GM23338 (cell line): ENCODE results near the gene RPS6KA1. TPM values are rescaled to one million over a fixed set of nuclear protein-coding genes. Genes with fewer than 3 reads are reported as not detected.

Source experiments
- ATAC-seq: fragments of 200-7000 bp; cut with Tn5 transposase; 3 replicates; pipeline ENCODE4 v1.9.1; 2020
- DNase-seq: peaks from one replicate; pipeline ENCODE4 v3.0.0-alpha.2; 2015; ENCODE audit warnings: low spot score
- H2AFZ ChIP-seq: fragments of 200-600 bp; sonication (generic); 2 replicates; pipeline ENCODE4 v1.8.0; 2016; ENCODE audit warnings: antibody characterized with exemption, mild to moderate bottlenecking, moderate library complexity
- H3F3A ChIP-seq: fragments of 200-600 bp; sonication (generic); replicated peaks from 2 replicates; pipeline ENCODE4 v1.8.0; 2017; ENCODE audit warnings: antibody characterized with exemption, mixed run types, low read depth
- H3K27ac ChIP-seq: fragments of 200-600 bp; sonication (generic); 2 replicates; pipeline ENCODE4 v1.6.1; 2016; ENCODE audit warnings: low read depth
- H3K27me3 ChIP-seq: fragments of 200-600 bp; sonication (generic); 2 replicates; pipeline ENCODE4 v1.8.0; 2016; ENCODE audit warnings: mild to moderate bottlenecking, mixed run types, moderate library complexity; ENCODE audit not compliant: insufficient read depth
- H3K36me3 ChIP-seq: fragments of 200-600 bp; sonication (generic); 2 replicates; pipeline ENCODE4 v1.8.0; 2016; ENCODE audit warnings: mild to moderate bottlenecking; ENCODE audit not compliant: insufficient read depth
- H3K4me1 ChIP-seq: fragments of 200-600 bp; sonication (generic); 2 replicates; pipeline ENCODE4 v1.8.0; 2016; ENCODE audit warnings: mild to moderate bottlenecking, moderate library complexity; ENCODE audit not compliant: insufficient read depth
- H3K4me2 ChIP-seq: fragments of 200-600 bp; sonication (generic); 2 replicates; pipeline ENCODE4 v1.7.1; 2017; ENCODE audit warnings: mixed run types
- H3K4me3 ChIP-seq: fragments of 200-600 bp; sonication (generic); 2 replicates; pipeline ENCODE4 v1.6.1; 2016; ENCODE audit warnings: mixed run types
- H3K79me2 ChIP-seq: fragments of 200-600 bp; sonication (generic); replicated peaks from 2 replicates; pipeline ENCODE4 v1.8.0; 2017; ENCODE audit warnings: mild to moderate bottlenecking; ENCODE audit not compliant: insufficient read depth
- H3K9me2 ChIP-seq: fragments of 200-600 bp; sonication (generic); 2 replicates; pipeline ENCODE4 v1.8.0; 2017; ENCODE audit not compliant: insufficient read depth
- H4K20me1 ChIP-seq: fragments of 200-600 bp; sonication (generic); replicated peaks from 2 replicates; pipeline ENCODE4 v1.8.0; 2017; ENCODE audit warnings: mild to moderate bottlenecking; ENCODE audit not compliant: insufficient read depth
- H3K27ac Mint-ChIP-seq: 2 replicates; pipeline ENCODE4 v1.8.0; 2020; ENCODE audit warnings: inconsistent platforms, mild to moderate bottlenecking, moderate library complexity, mixed read lengths
- H3K27me3 Mint-ChIP-seq: 3 replicates; pipeline ENCODE4 v1.8.0; 2022; ENCODE audit warnings: low read depth, mild to moderate bottlenecking, moderate library complexity, mixed read lengths, inconsistent platforms; ENCODE audit not compliant: insufficient read depth, poor library complexity
- H3K36me3 Mint-ChIP-seq: 3 replicates; pipeline ENCODE4 v1.8.0; 2021; ENCODE audit warnings: low read depth, mild to moderate bottlenecking, inconsistent platforms, moderate library complexity, mixed read lengths
- H3K4me1 Mint-ChIP-seq: 3 replicates; pipeline ENCODE4 v1.8.0; 2020; ENCODE audit warnings: mild to moderate bottlenecking, inconsistent platforms, mixed read lengths
- H3K4me3 Mint-ChIP-seq: 3 replicates; pipeline ENCODE4 v1.8.0; 2021; ENCODE audit warnings: moderate library complexity, mild to moderate bottlenecking, inconsistent platforms, mixed read lengths
- H3K9me3 Mint-ChIP-seq: 3 replicates; pipeline ENCODE4 v1.8.0; 2020; ENCODE audit warnings: moderate library complexity, mild to moderate bottlenecking, inconsistent platforms, mixed read lengths
- CREB1 ChIP-seq: fragments of 250-450 bp; sonication (Bioruptor Pico); IDR thresholded peaks from 2 replicates; pipeline ENCODE4 v1.5.0; 2020; ENCODE audit warnings: low read depth, mild to moderate bottlenecking, moderate library complexity
- CTCF ChIP-seq, 2 experiments: fragments of 200-600 bp in 1 of 2; sonication (generic) in 1 of 2; conservative IDR thresholded peaks; 2 replicates each; pipeline versions ENCODE4 v1.5.1 to v1.6.1; 2016 to 2017; ENCODE audit warnings: antibody characterized with exemption in 2 of 2, low read depth in 2 of 2, mild to moderate bottlenecking in 2 of 2, moderate library complexity in 1 of 2
- ETS1 ChIP-seq: IDR thresholded peaks from 2 replicates; pipeline ENCODE4 v1.6.1; 2016; ENCODE audit warnings: antibody characterized with exemption
- EZH2 ChIP-seq: fragments of 200-600 bp; sonication (generic); IDR thresholded peaks from one replicate; pipeline ENCODE4 v1.8.0; 2017; ENCODE audit warnings: antibody characterized with exemption, mild to moderate bottlenecking, low read depth; ENCODE audit not compliant: unreplicated experiment
- EZH2phosphoT487 ChIP-seq: fragments of 200-600 bp; sonication (generic); IDR thresholded peaks from one replicate; pipeline ENCODE4 v1.8.1; 2018; ENCODE audit warnings: antibody characterized with exemption; ENCODE audit not compliant: unreplicated experiment
- JUNB ChIP-seq: IDR thresholded peaks from one replicate; pipeline ENCODE4 v1.6.1; 2016; ENCODE audit warnings: antibody characterized with exemption; ENCODE audit not compliant: unreplicated experiment
- NANOG ChIP-seq: IDR thresholded peaks from 2 replicates; pipeline ENCODE4 v1.6.1; 2016; ENCODE audit warnings: antibody characterized with exemption, borderline replicate concordance
- POLR2AphosphoS5 ChIP-seq: IDR thresholded peaks from 2 replicates; pipeline ENCODE4 v1.6.1; 2016; ENCODE audit warnings: antibody characterized with exemption, low read depth
- REST ChIP-seq: IDR thresholded peaks from one replicate; pipeline ENCODE4 v1.6.1; 2018; ENCODE audit warnings: antibody characterized with exemption; ENCODE audit not compliant: unreplicated experiment
- STAT1 ChIP-seq: IDR thresholded peaks from one replicate; pipeline ENCODE4 v1.6.1; 2016; ENCODE audit warnings: antibody characterized with exemption; ENCODE audit not compliant: unreplicated experiment
- ZNF114 ChIP-seq: fragments of 250-450 bp; sonication (Bioruptor Pico); IDR thresholded peaks from 2 replicates; pipeline ENCODE4 v1.5.0; 2020; ENCODE audit warnings: mild to moderate bottlenecking, moderate library complexity
- ZNF331 ChIP-seq: fragments of 250-450 bp; sonication (Bioruptor Pico); IDR thresholded peaks from 2 replicates; pipeline ENCODE4 v1.5.0; 2020; ENCODE audit warnings: low read depth, mild to moderate bottlenecking, moderate library complexity
- ZNF462 ChIP-seq: fragments of 250-450 bp; sonication (Bioruptor Pico); IDR thresholded peaks from 2 replicates; pipeline ENCODE4 v1.5.0; 2020; ENCODE audit warnings: mild to moderate bottlenecking, moderate library complexity
- polyA plus RNA-seq: library from polyadenylated mRNA; unstranded; fragments of >200 nt; fragmentation: Nextera tagmentation; extraction: Ambion mirVana; gene quantifications from 2 replicates; pipeline ENCODE4 v1.2.1, GENCODE V29; 2016
- total RNA-seq: library from RNA; depleted of rRNA; stranded (reverse); fragments of >200 nt; shearing (Covaris generic); gene quantifications from 2 replicates; pipeline ENCODE4 v1.2.3, GENCODE V29; 2014

Gene RPS6KA1
- total and polyA plus RNA-seq, 2 experiments from 2014 or later = 28.3 to 68.6 TPM

- no peak for DNase-seq
- ATAC-seq = no peak
- peaks cover 2% of the 10 kb centered on the region for H3K27me3 Mint-ChIP-seq
- H3K27ac ChIP-seq = no peak overlapping the region
- H4K20me1 ChIP-seq = no peaks in the 10 kb centered on the region
- H3K4me1 Mint-ChIP-seq = no peaks in the 10 kb centered on the region
- no peak overlapping the region for H2AFZ ChIP-seq
- peaks cover 8% of the 10 kb centered on the region for H3K36me3 Mint-ChIP-seq
- H3K4me2 ChIP-seq = no peak overlapping the region
- no peaks in the 10 kb centered on the region for H3K9me2 ChIP-seq
- no peaks in the 10 kb centered on the region for H3K9me3 Mint-ChIP-seq
- no peaks in the 10 kb centered on the region for H3K4me1 ChIP-seq
- H3K27ac Mint-ChIP-seq = no peak overlapping the region
- H3K27me3 ChIP-seq = no peaks in the 10 kb centered on the region
- no peaks in the 10 kb centered on the region for H3F3A ChIP-seq
- no peaks in the 10 kb centered on the region for H3K79me2 ChIP-seq
- TF ChIP-seq ZNF114 (no peak), CTCF (conservative IDR thresholded peaks at IDR 0.05; ENCODE audit: low read depth in 2 of 2) (no peak), ZNF331 (CRISPR knock-in tag) (no peak), ETS1 (no peak), CREB1 (CRISPR knock-in tag) (no peak), POLR2AphosphoS5 (no peak), EZH2 (no peak), REST (no peak), ZNF462 (CRISPR knock-in tag) (no peak), JUNB (no peak), NANOG (no peak), STAT1 (no peak), EZH2phosphoT487 (no peak)
- no peaks in the 10 kb centered on the region for H3K36me3 ChIP-seq
- H3K4me3 ChIP-seq = no peak overlapping the region
- no peak overlapping the region for H3K4me3 Mint-ChIP-seq
Measured at GRCh38 chr1:26578167-26578566, 48.6 kb downstream of the RPS6KA1 start.
